ENCODE data around the gene WWOX. TPM values are rescaled to one million over a fixed set of nuclear protein-coding genes. Genes with fewer than 3 reads are reported as not detected.

Gene WWOX
- total and polyA plus RNA-seq, 2 donors (not counting 1 experiment from before 2014, with no cell fraction given), result 10.5 to 42.3 TPM

DNA sequence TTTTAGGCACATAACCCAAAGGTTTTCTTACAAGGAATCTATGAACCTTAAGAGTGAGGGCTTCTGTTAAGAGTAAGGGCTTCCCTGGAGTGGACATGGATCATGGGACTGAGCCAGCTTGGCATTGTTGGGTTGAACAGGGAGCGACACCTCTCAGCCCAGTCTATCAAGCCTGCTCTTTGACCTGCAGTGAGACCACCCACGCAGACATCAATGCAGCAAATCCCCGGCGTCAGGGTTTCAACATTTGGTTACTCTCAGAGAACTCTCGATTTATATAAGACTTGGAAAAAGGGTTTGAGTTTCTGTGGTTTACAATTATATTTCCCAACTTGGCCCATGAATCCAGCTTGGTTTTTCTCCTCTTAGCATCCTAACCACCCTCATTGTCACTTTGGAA is 299.9 kb downstream of the WWOX start:
- Histone ChIP-seq H3K27ac (ENCODE audit: low read length in 2 of 2) (no peak overlapping the region), H4K20me1 (ENCODE audit: control insufficient read depth, insufficient read depth, low read length, poor library complexity, severe bottlenecking) (no peaks in the 10 kb centered on the region), H3K4me1 (ENCODE audit: control insufficient read depth in 2 of 2, insufficient read depth in 2 of 2, low read length in 2 of 2) (no peaks in the 10 kb centered on the region), H3K36me3 (replicated peaks in 1 of 2; ENCODE audit: control extremely low read depth in 1 of 2, control insufficient read depth in 1 of 2, extremely low read depth in 1 of 2, insufficient read depth in 2 of 2, low read length in 1 of 2) (no peaks in the 10 kb centered on the region), H3K4me2 (replicated peaks; ENCODE audit: low read depth, low read length, poor library complexity, severe bottlenecking) (no peak overlapping the region), H3K4me3 (ENCODE audit: control extremely low read depth in 1 of 5, extremely low read depth in 1 of 5, insufficient read depth in 1 of 5, low read depth in 2 of 5, low read length in 4 of 5) (no peak overlapping the region), H3K79me2 (ENCODE audit: control insufficient read depth, insufficient read depth, low read length) (no peaks in the 10 kb centered on the region), H3K9me3 (ENCODE audit: control extremely low read depth in 1 of 3, control insufficient read depth in 2 of 3, insufficient read depth in 1 of 3, low read length in 2 of 3) (no peaks in the 10 kb centered on the region), H2AFZ (ENCODE audit: insufficient read depth, low read depth, low read length, poor library complexity, severe bottlenecking) (no peak overlapping the region), H3K27me3 (replicated peaks in 1 of 4; ENCODE audit: control extremely low read depth in 1 of 4, control insufficient read depth in 3 of 4, insufficient read depth in 4 of 4, low read length in 3 of 4) (no peaks in the 10 kb centered on the region), H3K9ac (ENCODE audit: low read length) (no peak overlapping the region)
- intact Hi-C loops (cut with micrococcal nuclease), result no loop called here
- POLR2A ChIA-PET, result no interaction called here
- peaks cover 2% of the 10 kb centered on the region for H3K9me3 Mint-ChIP-seq (ENCODE audit: insufficient read depth)
- 100% methylated on average over 1 of the region's 5 CpGs for WGBS (ENCODE audit: insufficient coverage)
- H3K4me1 Mint-ChIP-seq, result no peaks in the 10 kb centered on the region
- no peak for TF ChIP-seq CTCF (IDR thresholded peaks at IDR 0.05)
- TF ChIP-seq EZH2 (IDR thresholded peaks at IDR 0.05; ENCODE audit: borderline replicate concordance, insufficient read depth, low read depth, low read length, poor library complexity, severe bottlenecking), result no peak
- no peaks in the 10 kb centered on the region for H3K27me3 Mint-ChIP-seq
- H3K27ac Mint-ChIP-seq, result no peak overlapping the region
- CTCF ChIA-PET, result no interaction called here
- ATAC-seq (ENCODE audit: low read depth), result no peak
- no peak for DNase-seq
- H3K4me3 Mint-ChIP-seq, result no peak overlapping the region

GRCh38 chr16:78402833-78403232 is 303.4 kb downstream of the WWOX start:
- intact Hi-C loops (cut with micrococcal nuclease), result no loop called here
- Histone ChIP-seq H3K9me3 (ENCODE audit: control extremely low read depth in 1 of 3, control insufficient read depth in 2 of 3, insufficient read depth in 1 of 3, low read length in 2 of 3) (no peaks in the 10 kb centered on the region), H3K4me2 (replicated peaks; ENCODE audit: low read depth, low read length, poor library complexity, severe bottlenecking) (no peak overlapping the region), H3K4me1 (ENCODE audit: control insufficient read depth in 2 of 2, insufficient read depth in 2 of 2, low read length in 2 of 2) (no peaks in the 10 kb centered on the region), H3K9ac (ENCODE audit: low read length) (no peak overlapping the region), H4K20me1 (ENCODE audit: control insufficient read depth, insufficient read depth, low read length, poor library complexity, severe bottlenecking) (no peaks in the 10 kb centered on the region), H2AFZ (ENCODE audit: insufficient read depth, low read depth, low read length, poor library complexity, severe bottlenecking) (no peak overlapping the region), H3K4me3 (ENCODE audit: control extremely low read depth in 1 of 5, extremely low read depth in 1 of 5, insufficient read depth in 1 of 5, low read depth in 2 of 5, low read length in 4 of 5) (no peak overlapping the region), H3K36me3 (replicated peaks in 1 of 2; ENCODE audit: control extremely low read depth in 1 of 2, control insufficient read depth in 1 of 2, extremely low read depth in 1 of 2, insufficient read depth in 2 of 2, low read length in 1 of 2) (no peaks in the 10 kb centered on the region), H3K27me3 (replicated peaks in 1 of 4; ENCODE audit: control extremely low read depth in 1 of 4, control insufficient read depth in 3 of 4, insufficient read depth in 4 of 4, low read length in 3 of 4) (no peaks in the 10 kb centered on the region), H3K27ac (ENCODE audit: low read length in 2 of 2) (no peak overlapping the region), H3K79me2 (ENCODE audit: control insufficient read depth, insufficient read depth, low read length) (no peaks in the 10 kb centered on the region)
- WGBS (ENCODE audit: insufficient coverage), result no CpG with 5 or more reads among the region's 3 CpGs
- ChIA-PET CTCF (no interaction called here), POLR2A (no interaction called here)
- no peak for TF ChIP-seq EZH2 (IDR thresholded peaks at IDR 0.05; ENCODE audit: borderline replicate concordance, insufficient read depth, low read depth, low read length, poor library complexity, severe bottlenecking)
- TF ChIP-seq CTCF (IDR thresholded peaks at IDR 0.05), result no peak
- DNase-seq, result no peak
- peaks cover 4% of the 10 kb centered on the region for H3K9me3 Mint-ChIP-seq (ENCODE audit: insufficient read depth)
- H3K4me1 Mint-ChIP-seq, result no peaks in the 10 kb centered on the region
- ATAC-seq (ENCODE audit: low read depth), result no peak
- no peak overlapping the region for H3K27ac Mint-ChIP-seq
- no peak overlapping the region for H3K4me3 Mint-ChIP-seq
- no peaks in the 10 kb centered on the region for H3K27me3 Mint-ChIP-seq
